ENCODE results near the gene DNAH2.

Gene DNAH2

DNA sequence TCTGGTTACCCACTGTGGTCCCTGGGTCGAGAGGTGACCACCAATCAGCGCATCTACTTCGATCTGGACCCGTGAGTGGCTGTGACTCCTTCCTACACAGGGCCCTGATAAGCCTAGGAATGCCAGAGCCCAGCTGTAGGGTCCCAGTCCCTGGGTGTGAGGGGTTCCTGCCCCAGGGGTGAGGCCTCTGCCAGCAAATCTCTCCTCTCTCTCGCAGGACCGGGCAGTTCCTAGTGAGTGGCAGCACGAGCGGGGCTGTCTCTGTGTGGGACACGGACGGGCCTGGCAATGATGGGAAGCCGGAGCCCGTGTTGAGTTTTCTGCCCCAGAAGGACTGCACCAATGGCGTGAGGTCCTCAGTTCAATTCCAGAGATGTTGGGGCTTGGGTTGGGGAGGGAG, 14.8 kb upstream of the DNAH2 start:
- no peak for DNase-seq (ENCODE audit: low read depth)

DNA sequence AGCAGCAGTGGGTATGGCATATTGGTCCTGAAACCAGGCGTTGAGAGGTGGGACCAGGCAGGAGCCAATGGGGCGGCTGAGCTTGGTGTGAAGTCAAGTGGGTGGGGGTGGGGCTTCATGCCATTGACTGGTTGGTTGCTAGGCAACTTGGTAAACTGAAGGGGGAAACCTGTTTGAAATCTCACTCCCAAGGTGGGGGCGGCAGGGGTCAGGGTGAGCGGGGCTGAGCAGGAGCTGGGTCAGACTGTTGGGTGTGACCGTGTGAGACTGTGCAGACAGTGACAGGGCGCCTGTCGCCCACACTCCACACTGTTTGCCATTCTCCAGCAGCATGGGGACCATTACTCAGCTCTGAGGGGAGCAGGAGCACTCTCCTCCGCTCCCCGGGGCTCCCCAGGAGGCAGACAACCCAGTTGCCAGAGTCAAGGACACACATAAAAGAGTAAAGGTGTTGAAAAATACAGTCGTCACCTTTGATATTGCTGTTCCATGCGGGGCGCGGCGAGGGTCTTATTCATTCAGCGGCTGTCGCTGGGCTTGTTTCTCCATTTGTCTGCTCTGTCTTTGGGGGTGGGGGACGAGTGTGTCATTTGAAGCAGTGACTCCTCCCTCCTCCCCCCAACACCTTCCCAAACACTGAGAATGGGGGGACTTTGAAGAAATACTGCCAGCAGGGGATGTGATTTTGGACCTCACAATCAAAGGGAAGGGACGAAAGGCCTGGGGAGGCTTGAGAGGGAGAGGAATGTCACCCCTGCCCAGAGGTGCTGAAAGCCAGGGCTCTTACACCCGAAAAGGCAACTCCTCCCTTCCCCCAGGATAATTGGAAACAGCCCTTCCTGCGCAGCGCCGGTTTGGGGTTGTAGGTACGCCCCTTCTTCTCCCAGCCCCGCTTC, 13.7 kb upstream of the DNAH2 start:
- peak; percentile 55 for DNase-seq (ENCODE audit: low read depth)

DNA sequence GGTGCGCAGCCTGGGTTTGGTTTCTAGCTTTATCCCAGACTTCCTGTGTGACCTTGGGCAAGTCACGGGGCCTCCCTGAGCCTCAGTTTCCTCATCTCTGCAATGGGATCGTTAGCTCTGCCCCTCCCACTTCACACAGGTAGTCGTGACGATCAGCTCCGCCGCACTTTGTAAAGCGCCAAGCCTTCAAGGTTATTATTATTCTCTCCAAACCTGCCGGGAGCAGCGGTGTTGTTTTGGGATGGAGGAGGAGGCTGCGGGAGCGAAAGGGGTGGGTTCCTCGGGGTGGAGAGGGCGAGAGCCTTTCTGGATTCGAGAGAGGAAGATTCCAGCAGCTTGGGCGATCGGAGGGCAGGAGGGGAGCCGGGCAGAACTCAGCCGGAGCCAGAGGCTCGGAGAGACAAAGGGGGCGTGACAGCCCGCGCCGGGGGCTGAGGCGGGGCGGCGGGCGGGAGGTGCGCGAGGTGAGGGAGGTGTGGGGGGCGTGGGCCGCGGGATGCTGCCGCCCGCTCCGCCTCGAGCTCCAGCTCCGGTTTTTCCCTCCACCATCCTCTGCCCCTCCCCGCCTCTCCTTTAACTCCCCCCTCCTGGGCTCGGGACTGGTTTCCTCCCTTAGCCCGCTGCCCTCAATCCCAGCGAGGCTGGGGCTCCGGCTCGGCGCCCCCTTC, 12.8 kb upstream of the DNAH2 start, which contains the start of gene EFNB3:
Gene EFNB3, plus strand, starts transcription at position 602 of the 668 bp plus-strand sequence. CDS start 397 bp downstream, outside the sequence.
- peak; percentile 37 for DNase-seq (ENCODE audit: low read depth)

DNA sequence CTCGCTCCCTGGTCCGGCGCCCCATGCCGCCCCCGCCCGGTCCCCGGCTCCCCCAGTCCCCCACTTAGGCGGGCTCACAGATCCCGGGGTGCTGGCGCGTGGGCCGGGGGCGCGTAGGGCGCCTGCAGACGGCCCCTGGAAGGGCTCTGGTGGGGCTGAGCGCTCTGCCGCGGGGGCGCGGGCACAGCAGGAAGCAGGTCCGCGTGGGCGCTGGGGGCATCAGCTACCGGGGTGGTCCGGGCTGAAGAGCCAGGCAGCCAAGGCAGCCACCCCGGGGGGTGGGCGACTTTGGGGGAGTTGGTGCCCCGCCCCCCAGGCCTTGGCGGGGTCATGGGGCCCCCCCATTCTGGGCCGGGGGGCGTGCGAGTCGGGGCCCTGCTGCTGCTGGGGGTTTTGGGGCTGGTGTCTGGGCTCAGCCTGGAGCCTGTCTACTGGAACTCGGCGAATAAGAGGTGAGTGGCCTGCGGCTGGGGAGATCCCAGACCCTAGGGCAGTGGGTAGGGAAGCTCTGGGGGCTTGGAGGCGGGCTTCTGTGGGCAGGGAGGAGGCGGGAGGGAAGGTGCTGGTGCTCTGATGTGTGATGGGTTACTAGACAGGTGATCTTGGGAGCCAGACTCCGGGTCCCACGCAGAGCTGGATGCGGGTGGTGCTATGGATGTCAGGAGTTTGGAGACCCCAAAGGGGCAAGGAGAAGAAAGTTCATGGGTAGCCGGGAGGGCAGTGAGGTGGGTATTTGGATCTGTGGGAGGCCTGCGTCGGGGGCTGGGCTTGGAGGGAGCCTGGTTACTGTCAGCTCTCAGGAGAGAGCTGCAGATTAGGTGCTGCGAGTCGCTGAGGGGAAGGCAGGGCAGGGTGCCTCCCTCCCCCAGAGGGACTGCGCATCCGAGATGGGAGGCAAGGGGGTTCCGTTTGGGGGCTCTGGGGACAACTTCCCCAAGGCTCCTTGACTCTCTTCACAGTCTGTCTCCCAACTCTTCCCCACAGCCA, 12.0 kb upstream of the DNAH2 start:
- no peak for DNase-seq (ENCODE audit: low read depth)

DNA sequence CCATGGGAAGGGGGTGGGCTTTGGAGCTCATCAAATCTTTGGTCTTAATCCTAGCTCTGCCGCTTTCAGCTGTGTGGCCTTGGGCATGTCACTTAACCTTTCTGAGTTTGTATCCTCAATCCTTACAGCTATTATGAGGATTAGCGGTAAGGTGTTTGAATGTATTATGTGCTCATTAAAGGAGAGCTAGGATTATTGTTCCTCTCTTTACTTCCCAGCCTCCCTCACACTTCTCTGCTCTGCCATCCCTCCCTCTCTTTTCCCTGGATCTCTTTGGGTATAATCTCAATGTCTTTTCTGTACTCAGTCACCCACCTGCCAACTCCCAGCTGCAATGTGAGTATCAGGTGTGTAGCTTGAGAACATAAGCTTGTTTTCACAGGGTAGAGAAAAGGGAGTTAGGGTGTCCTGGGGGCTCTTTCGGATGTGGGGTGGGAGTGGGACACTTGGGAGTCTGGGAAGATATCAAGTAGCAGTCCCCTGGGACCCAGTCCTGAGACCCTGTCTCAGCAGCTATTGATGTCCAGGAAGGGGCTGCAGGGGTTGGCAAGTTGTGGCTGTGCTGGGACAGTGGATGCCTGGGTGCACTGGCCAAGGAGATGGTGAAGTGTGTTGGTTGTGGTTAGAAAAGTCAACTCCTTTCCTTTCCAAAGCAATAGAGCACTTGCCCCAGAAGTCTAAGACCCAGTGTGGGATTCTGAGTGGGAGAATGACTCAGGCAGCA, 10.8 kb upstream of the DNAH2 start:
- DNase-seq (ENCODE audit: low read depth): no peak

DNA sequence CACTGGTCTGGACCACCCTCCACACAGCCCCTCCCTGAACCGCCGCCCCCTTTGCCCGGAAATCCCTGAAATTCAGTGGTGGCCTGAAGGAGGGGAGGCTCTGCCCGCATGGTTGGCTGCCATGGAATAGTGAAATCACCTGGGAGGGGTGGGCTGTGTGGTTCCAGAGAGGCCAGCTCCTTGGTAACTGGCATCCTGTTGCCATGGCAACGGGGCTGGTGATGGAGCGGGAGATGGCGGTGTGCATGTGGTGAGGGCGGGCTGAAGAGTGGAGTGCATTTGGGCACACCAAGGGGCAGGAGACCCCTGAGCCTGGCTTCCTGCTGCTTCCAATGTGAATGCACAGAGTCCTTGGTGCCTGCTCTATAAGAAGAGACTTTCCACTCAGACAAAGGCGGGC, 10.1 kb upstream of the DNAH2 start:
- DNase-seq (ENCODE audit: low read depth): no peak

DNA sequence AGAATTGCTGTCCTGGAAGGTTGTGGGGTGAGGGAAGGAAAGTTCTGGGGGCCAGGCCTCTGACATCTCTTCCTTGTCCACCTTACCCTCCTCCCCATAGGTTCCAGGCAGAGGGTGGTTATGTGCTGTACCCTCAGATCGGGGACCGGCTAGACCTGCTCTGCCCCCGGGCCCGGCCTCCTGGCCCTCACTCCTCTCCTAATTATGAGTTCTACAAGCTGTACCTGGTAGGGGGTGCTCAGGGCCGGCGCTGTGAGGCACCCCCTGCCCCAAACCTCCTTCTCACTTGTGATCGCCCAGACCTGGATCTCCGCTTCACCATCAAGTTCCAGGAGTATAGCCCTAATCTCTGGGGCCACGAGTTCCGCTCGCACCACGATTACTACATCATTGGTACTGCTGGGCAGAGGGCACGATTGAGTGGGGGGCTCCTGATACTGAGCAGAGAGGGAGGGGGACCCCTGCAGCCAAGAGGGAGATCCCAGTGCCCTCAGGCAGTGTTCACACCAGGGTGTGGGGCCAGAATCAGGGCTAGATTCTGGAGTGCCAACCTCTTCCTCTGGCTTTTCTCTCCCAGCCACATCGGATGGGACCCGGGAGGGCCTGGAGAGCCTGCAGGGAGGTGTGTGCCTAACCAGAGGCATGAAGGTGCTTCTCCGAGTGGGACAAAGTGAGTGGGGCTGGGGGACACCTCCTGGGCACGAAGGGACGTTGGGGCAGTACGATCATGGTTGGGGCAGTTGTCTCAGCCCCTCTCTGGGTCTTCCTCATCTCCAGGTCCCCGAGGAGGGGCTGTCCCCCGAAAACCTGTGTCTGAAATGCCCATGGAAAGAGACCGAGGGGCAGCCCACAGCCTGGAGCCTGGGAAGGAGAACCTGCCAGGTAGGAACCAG, 9.4 kb upstream of the DNAH2 start:
- no peak for DNase-seq (ENCODE audit: low read depth)

DNA sequence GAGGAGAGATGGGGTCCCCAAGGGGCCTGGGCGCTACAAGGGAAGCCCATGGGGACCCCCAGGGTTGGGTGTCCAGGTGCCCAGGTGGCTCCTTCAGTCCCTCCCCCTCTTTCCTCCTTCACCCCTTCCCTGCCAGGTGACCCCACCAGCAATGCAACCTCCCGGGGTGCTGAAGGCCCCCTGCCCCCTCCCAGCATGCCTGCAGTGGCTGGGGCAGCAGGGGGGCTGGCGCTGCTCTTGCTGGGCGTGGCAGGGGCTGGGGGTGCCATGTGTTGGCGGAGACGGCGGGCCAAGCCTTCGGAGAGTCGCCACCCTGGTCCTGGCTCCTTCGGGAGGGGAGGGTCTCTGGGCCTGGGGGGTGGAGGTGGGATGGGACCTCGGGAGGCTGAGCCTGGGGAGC, 8.5 kb upstream of the DNAH2 start:
- no peak for DNase-seq (ENCODE audit: low read depth)

DNA sequence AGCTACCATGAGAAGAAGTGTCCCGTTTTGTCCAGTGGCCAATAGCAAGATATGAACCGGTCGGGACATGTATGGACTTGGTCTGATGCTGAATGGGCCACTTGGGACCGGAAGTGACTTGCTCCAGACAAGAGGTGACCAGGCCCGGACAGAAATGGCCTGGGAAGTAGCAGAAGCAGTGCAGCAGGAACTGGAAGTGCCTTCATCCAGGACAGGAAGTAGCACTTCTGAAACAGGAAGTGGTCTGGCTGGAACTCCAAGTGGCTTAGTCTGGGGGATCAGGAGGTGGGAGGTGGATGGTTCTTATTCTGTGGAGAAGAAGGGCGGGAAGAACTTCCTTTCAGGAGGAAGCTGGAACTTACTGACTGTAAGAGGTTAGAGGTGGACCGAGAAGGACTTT, 7.2 kb upstream of the DNAH2 start:
- no peak for DNase-seq (ENCODE audit: low read depth)

DNA sequence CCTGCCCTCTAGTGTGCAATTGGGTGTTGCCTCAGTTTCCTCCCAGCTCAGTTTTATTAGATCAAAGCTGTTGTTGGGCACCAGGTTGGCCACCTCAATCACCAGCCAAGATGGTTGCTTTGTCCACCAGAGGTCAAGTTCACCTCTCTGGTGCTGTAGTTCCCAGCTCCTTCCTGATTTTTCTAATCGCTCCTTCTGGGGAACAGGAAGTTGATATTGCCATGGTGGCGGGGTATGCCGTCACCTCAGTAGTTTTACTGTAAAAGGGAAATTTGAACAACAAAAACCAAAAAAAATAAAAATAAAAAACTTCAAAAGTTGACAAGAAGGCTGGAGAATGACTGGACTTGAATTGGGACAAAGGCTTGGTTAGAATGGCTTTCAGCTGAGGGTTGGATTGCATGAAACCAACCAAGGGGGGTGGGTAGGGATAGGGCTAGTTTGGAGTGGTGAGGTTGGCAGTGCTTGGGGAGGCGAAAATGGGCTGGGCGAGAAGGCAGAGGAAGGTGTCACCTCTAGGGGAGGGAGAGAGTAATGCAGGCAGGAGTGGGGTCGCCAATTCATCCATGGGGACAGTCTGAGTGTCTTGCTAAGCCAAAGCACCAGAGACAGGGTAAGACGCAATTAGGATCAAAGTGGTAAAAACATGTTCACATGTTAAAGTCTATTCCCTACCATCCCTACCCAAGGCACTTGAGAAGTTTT, 6.3 kb upstream of the DNAH2 start:
- no peak for DNase-seq (ENCODE audit: low read depth)

DNA sequence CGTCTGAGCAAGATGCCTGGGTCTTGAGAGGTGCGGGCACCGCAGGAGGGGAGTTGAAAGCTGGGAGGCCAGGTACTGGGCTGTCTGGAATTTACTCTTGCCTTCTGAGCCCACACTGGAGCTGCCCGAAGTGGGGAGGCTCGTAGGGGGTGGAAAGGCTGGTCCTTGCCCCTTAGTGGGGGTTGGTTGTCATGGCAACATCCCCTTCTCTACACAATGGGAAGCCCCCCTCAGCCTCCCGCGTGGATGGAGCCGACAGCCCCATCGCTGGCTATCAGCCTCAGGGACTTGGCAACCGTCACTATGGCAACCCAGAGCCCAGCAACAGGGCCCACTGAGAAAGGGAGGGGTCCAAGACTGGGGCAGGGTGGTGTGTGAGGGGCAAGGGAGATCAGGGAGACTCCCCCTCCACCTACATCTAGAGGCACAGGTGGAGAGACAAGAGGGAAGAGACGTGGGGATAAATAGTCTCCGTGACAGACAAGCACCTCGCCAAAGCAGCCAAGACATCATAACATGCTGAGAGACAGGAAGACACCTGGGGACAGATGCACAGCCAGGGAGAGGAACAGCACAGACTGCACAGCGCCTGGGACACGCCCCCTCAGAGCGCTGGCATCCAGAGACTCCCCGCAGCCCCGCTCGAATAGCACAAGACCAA, 5.3 kb upstream of the DNAH2 start:
- no peak for DNase-seq (ENCODE audit: low read depth)

DNA sequence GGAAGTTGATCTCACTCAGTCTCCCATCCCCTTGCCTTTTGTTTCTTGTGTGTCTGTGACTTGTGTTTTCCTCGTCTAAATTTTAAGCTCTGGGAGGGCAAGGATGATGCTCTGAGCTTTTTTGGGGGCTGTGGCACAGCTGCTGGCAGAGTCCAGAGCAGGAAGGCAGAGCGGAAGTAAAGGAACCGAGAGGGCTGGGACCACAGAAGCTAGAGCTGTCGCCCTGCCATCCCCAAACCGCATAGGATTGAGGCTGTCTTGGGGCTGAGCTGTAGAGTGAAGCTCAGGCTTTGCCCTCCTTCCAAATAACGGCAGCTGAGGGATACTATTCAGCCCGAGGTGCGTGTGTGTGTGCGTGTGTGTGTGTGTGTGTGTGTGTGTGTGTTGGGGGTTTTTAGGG, 3.8 kb upstream of the DNAH2 start:
- no peak for DNase-seq (ENCODE audit: low read depth)

DNA sequence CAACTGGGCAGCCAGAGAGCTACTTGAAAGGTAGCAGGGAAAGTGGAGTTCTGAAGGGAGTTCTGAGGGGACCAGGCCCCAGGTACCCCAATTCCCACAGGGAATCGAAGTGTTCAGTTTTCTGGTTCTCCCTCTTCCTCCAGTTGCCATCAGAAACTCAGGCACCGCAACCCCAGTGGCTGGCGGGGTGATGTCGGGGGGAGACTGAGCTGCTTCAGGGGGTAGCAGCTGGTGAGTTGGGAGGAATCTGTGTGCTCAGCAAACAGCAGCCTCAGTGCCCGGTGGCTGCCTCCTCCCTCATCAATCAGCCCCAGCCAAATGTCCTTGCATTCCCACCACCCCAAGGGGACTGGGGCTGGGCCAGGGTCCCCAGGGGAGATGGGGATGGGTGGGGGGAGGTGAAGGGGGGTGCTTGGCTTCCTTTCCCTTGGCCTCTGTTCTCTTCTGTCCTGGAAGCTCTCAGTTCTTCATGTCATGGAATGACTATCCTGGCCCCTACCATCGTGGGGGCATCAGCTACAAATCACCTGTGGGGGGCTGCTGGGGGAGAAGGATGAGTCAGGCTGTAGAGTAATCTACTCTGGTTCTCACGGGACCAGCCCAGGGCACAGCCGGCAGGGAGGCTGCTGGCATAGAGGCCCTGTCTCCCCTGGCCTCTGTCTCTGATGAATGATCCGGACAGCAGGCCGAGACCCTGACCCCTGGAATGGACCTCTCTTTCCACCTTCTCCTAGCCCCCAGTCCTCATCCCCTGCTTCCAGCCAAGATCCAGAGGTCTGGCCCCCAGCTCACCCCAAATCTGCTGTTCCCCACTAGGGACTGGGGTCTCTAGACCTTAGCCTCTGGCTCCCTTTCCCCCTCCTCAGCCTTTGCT, 2.6 kb upstream of the DNAH2 start:
- no peak for DNase-seq (ENCODE audit: low read depth)

DNA sequence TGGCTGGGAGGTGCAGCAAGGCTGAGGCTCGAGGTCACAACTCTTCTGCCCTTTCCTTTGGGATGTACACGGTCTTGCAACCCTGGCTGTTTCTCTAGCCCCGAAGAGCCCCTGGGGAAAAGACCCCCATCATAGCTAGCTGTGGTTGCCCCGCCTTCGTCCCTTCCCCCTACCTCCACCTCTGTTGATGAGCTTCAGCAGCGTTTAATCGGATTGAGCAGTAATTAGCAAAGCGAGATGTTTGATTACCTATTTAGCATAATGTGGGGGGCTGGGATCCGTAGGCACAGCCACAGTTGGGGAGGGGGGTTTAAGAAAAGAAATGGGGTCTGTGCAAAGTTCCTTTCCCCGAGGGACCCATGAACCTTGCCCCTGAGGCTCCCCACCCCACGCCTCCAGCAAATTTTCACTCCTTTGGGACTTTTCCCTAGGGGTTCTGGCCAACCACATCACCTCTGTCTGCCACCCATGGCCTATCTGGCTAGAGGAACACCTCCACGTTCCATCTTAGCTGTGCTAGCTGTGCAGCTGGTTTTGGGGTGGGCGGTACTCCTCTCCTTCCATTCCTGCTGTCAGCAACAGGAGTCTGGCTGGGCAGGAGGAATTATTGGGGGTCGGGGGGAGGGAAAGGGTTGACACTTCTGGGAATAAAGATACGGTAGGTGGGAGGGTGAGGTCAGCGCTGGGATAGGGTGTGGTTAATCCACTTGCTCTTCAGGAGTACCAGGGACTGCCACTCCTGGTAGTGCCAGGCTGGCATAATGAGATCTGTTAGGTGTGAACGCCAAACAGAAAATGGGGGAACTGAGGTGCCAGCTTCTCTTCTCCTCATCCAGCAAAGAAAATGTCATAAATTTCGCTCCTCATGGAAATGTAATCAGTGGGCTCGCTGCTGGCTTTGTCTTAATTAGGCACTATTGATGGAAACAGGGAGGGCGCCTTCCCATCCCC, 1.3 kb upstream of the DNAH2 start:
- no peak for DNase-seq (ENCODE audit: low read depth)

DNA sequence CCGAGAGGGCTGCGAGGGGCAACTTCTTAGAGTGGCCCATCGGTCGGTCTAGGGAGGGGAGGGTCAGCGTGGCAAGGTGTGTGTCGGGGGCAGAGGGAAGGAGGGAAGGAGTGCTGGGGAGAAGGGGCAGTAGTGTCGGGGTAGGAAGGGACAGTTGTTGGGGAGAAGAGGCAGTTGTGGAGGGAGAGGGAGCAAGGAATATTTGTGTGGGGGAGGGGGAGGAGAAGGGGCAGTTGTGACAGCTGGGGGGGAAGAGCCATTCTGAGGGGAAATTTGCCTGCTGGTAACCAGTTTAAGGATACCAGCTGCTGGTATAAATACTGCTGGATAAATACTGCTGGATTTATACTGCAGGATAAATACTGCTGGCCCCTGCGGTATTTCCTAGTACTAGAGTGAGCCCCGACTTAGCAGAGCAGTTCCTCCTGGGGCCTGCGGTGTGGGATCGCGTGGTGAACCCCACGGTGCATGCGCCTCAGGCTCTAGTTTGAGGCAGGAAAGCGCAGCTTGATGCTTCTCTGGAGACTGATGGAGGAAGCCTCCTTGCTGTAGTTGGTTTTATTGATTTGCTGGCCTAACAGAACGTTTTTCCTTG, 309 bp downstream of the DNAH2 start:
- DNase-seq (ENCODE audit: low read depth): no peak

DNA sequence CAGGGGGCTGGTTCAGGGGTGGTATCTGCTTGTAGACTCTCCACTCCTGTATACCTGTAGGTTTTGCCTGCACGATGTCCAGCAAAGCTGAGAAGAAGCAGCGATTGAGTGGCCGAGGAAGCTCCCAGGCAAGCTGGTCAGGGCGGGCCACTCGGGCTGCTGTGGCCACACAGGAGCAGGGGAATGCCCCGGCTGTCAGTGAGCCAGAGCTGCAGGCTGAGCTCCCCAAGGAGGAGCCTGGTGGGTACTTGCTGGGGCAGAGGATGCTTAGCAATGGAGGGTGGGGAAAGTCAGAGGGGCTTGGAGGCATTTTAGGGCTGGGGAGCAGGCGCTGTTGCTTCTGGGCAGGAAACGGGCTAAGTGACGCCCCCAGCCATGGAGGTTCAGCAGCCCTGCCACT, 2.1 kb downstream of the DNAH2 start:
- no peak for DNase-seq (ENCODE audit: low read depth)

DNA sequence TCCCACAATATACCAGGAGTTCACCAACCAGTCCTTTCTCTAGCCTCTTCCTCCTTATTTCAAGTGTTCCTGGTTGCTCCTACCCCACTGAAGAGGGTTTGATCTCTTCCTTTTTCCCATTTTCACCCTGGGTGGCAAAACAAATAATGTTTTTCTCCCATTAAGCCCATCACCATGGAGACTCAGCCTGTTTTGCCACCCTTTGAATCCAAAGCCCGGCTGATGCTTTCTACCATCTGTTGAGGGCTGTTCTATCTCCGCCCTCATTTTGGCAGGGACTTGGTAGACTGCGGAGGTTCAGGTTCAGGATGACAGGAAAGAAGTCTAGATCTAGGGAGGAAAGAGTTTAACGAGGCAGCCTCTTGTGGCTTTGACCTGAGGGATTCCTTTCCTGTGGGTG, 2.6 kb downstream of the DNAH2 start:
- DNase-seq (ENCODE audit: low read depth): no peak
